ENCODE data around the gene PFDN1.

DNA sequence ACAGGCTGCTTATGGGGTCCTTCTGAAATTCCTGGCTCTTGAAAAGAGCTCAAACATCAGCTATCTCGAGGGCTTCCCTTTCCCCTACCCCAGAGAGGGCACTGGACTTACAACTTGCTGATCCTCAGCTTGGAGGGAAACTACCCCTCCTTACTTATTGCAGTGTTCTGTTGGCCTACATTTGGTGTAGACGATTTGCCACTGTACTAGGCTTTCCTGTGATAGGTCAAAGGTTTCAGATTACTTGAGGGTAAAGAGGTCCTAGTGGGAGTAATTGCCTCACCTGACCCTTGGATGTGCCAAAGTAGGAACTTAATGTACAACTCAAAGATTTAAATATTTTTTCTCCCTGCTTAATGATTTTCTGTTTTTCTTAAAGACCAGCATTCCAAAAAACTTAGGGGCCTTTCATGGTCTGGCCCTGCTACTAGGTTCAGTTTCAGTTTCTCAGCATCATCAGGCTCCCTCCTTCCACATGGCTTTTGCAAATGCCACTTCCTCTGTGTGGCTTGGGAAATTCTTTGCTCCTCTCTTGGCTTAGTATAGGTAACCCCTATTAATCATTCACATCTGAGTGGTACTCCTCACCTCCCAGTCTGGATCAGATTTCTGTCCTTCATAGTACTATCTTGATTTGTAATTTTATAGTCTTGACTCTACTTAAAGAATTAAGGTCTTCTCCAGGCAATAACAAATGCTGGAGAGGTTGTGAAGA lies 95.5 kb downstream of the PFDN1 start:
- TF ChIP-seq CTCF (conservative IDR thresholded peaks at IDR 0.05; ENCODE audit: low read depth, low read length): no peak
- TF ChIP-seq EZH2 (IDR thresholded peaks at IDR 0.05; ENCODE audit: borderline replicate concordance, low read depth, low read length, poor library complexity, severe bottlenecking): no peak

Measured in A673 (cell line).